ENCODE data around the gene CORO2B. TPM values are rescaled to one million over a fixed set of nuclear protein-coding genes. Genes with fewer than 3 reads are reported as not detected.

Gene CORO2B
- total RNA-seq, 1 experiment from 2014 or later: 3.8 TPM

- BruUV-seq (replicated peaks): no TSS peak
- DNase-seq (ENCODE audit: low spot score): no peak
- H3K4me3 ChIP-seq (ENCODE audit: low read depth, low read length, poor library complexity, severe bottlenecking): no peak overlapping the region
- intact Hi-C loops (cut with micrococcal nuclease; ENCODE audit: unreplicated experiment): no loop called here
- H3K4me1 ChIP-seq (ENCODE audit: insufficient read depth, low read length, poor library complexity, severe bottlenecking): peaks cover 17% of the 10 kb centered on the region
- no peaks in the 10 kb centered on the region for H3K27me3 ChIP-seq (replicated peaks; ENCODE audit: insufficient read depth, low read depth, low read length, poor library complexity)
- H3K27ac ChIP-seq (ENCODE audit: low read depth, low read length, poor library complexity, severe bottlenecking): no peak overlapping the region
- H3K9me3 ChIP-seq (ENCODE audit: low read depth, low read length, poor library complexity, severe bottlenecking): no peaks in the 10 kb centered on the region
- no peaks in the 10 kb centered on the region for H3K36me3 ChIP-seq (ENCODE audit: insufficient read depth, low read length, poor library complexity, severe bottlenecking)
- ChIA-PET POLR2A (ENCODE audit: low non-redundant PET) (interaction anchor here (0.6 kb wide), 1 partner anchor 166 kb away, joined by 6 read pairs; no protein-coding TSS in a partner anchor), CTCF (no interaction called here)
- TF ChIP-seq EZH2 (IDR thresholded peaks at IDR 0.05; ENCODE audit: borderline replicate concordance, low read depth, low read length, poor library complexity, severe bottlenecking) (no peak), CTCF (conservative IDR thresholded peaks at IDR 0.05; ENCODE audit: low read depth, low read length) (no peak)
Measured at GRCh38 chr15:68704496-68705021, 125.8 kb downstream of the CORO2B start.

DNA sequence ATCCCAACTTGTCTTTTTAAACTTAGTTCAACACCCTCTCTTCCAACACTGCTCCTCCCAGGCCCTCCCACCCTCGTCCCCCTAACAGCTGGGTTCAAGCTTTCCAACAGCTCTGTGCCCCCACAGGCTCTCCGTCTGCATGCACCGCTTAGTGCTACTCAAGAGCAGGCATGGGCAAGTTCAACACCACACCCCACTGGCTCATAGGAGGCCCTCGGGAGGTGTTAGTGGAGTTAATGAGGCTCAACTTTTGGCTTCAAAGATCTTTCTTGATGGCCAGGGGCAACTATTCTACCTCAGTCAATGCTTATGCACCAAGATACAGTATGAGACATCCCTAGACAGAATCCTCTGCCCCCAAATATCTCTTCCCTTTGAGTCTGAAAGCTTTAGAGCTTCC lies 127.5 kb downstream of the CORO2B start:
- BruUV-seq (replicated peaks): no TSS peak
- DNase-seq (ENCODE audit: low spot score): no peak

DNA sequence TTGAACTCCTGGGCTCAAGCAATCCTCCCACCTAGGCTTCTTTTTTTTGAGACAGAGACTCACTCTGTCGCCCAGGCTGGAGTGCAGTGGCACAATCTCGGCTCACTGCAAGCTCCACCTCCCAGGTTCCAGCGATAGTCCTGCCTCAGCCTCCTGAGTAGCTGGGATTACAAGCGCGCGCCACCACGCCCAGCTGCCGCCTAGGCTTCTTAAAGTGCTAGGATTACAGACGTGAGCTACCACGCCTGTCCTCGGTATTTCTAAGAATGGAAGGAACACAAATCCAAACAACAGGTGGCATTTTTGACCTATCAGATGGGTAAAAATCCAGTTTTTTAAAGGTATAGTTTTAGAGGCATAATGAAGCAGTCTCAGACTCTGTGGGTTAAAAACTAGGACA lies 128.1 kb downstream of the CORO2B start:
- Histone ChIP-seq H3K27ac (ENCODE audit: low read depth, low read length, poor library complexity, severe bottlenecking) (no peak overlapping the region), H3K9me3 (ENCODE audit: low read depth, low read length, poor library complexity, severe bottlenecking) (no peaks in the 10 kb centered on the region), H3K4me3 (ENCODE audit: low read depth, low read length, poor library complexity, severe bottlenecking) (no peak overlapping the region), H3K27me3 (replicated peaks; ENCODE audit: insufficient read depth, low read depth, low read length, poor library complexity) (no peaks in the 10 kb centered on the region), H3K4me1 (ENCODE audit: insufficient read depth, low read length, poor library complexity, severe bottlenecking) (no peaks in the 10 kb centered on the region), H3K36me3 (ENCODE audit: insufficient read depth, low read length, poor library complexity, severe bottlenecking) (no peaks in the 10 kb centered on the region)
- ChIA-PET CTCF (no interaction called here), POLR2A (ENCODE audit: low non-redundant PET) (interaction anchor here (0.8 kb wide), 1 partner anchor 32 kb away, joined by 3 read pairs; no protein-coding TSS in a partner anchor)
- no peak for DNase-seq (ENCODE audit: low spot score)
- intact Hi-C loops (cut with micrococcal nuclease; ENCODE audit: unreplicated experiment): no loop called here
- no TSS peak for BruUV-seq (replicated peaks)
- TF ChIP-seq CTCF (conservative IDR thresholded peaks at IDR 0.05; ENCODE audit: low read depth, low read length) (no peak), EZH2 (IDR thresholded peaks at IDR 0.05; ENCODE audit: borderline replicate concordance, low read depth, low read length, poor library complexity, severe bottlenecking) (no peak)

More for the DNA sequence above, 127.5 kb downstream of the CORO2B start:
- POLR2A ChIA-PET (ENCODE audit: low non-redundant PET): no interaction called here
- no peak overlapping the region for H3K4me3 ChIP-seq (ENCODE audit: low read depth, low read length, poor library complexity, severe bottlenecking)
- no peaks in the 10 kb centered on the region for H3K27me3 ChIP-seq (replicated peaks; ENCODE audit: insufficient read depth, low read depth, low read length, poor library complexity)
- H3K36me3 ChIP-seq (ENCODE audit: insufficient read depth, low read length, poor library complexity, severe bottlenecking): no peaks in the 10 kb centered on the region
- H3K27ac ChIP-seq (ENCODE audit: low read depth, low read length, poor library complexity, severe bottlenecking): no peak overlapping the region
- H3K4me1 ChIP-seq (ENCODE audit: insufficient read depth, low read length, poor library complexity, severe bottlenecking): no peaks in the 10 kb centered on the region
- TF ChIP-seq CTCF (conservative IDR thresholded peaks at IDR 0.05; ENCODE audit: low read depth, low read length) (no peak), EZH2 (IDR thresholded peaks at IDR 0.05; ENCODE audit: borderline replicate concordance, low read depth, low read length, poor library complexity, severe bottlenecking) (no peak)
- CTCF ChIA-PET: no interaction called here
- H3K9me3 ChIP-seq (ENCODE audit: low read depth, low read length, poor library complexity, severe bottlenecking): no peaks in the 10 kb centered on the region
- intact Hi-C loops (cut with micrococcal nuclease; ENCODE audit: unreplicated experiment): no loop called here

All from A673 (cell line).